MM.1S (cell line): Measurements from ENCODE around the gene WDFY3.

Experiments used
- DNase-seq: peaks from one replicate; pipeline ENCODE4 v3.0.0-alpha.2; 2015
- H2AFZ ChIP-seq: fragments of 300-600 bp; sonication (generic); 2 replicates; pipeline ENCODE4 v1.6.0; 2016; ENCODE audit warnings: antibody characterized with exemption, low read length
- H3F3A ChIP-seq: fragments of 300-600 bp; sonication (generic); 2 replicates; pipeline ENCODE4 v1.6.1; 2016; ENCODE audit warnings: mild to moderate bottlenecking, antibody characterized with exemption, low read length, moderate library complexity, mixed read lengths; ENCODE audit not compliant: insufficient read depth
- H3K27ac ChIP-seq: fragments of 300-600 bp; sonication (generic); 2 replicates; pipeline ENCODE4 v1.5.1; 2016; ENCODE audit warnings: mild to moderate bottlenecking, low read length
- H3K27me3 ChIP-seq: fragments of 300-600 bp; sonication (generic); replicated peaks from 2 replicates; pipeline ENCODE4 v1.6.0; 2016; ENCODE audit warnings: low read length; ENCODE audit not compliant: insufficient read depth
- H3K36me3 ChIP-seq: fragments of 300-600 bp; sonication (generic); replicated peaks from 2 replicates; pipeline ENCODE4 v1.6.1; 2016; ENCODE audit warnings: mild to moderate bottlenecking, low read length, mixed read lengths; ENCODE audit not compliant: insufficient read depth
- H3K4me1 ChIP-seq: fragments of 300-600 bp; sonication (generic); 2 replicates; pipeline ENCODE4 v1.6.1; 2016; ENCODE audit warnings: low read length, mixed read lengths
- H3K4me2 ChIP-seq: fragments of 300-600 bp; sonication (generic); 2 replicates; pipeline ENCODE4 v1.6.0; 2016; ENCODE audit warnings: low read depth, low read length
- H3K4me3 ChIP-seq: fragments of 300-600 bp; sonication (generic); 2 replicates; pipeline ENCODE4 v1.5.1; 2016; ENCODE audit warnings: low read length, mixed read lengths
- H3K79me2 ChIP-seq: fragments of 300-600 bp; sonication (generic); 2 replicates; pipeline ENCODE4 v1.6.1; 2016; ENCODE audit warnings: mixed run types, low read length, mixed read lengths
- H3K9ac ChIP-seq: fragments of 300-600 bp; sonication (generic); 2 replicates; pipeline ENCODE4 v1.6.1; 2016; ENCODE audit warnings: low read length, mixed read lengths
- H3K9me2 ChIP-seq: fragments of 300-600 bp; sonication (generic); replicated peaks from 2 replicates; pipeline ENCODE4 v1.6.1; 2016; ENCODE audit warnings: mild to moderate bottlenecking, low read length, mixed read lengths; ENCODE audit not compliant: insufficient read depth
- H3K9me3 ChIP-seq: fragments of 300-600 bp; sonication (generic); replicated peaks from 2 replicates; pipeline ENCODE4 v1.6.1; 2016; ENCODE audit warnings: mild to moderate bottlenecking, low read length, mixed read lengths; ENCODE audit not compliant: insufficient read depth
- H4K20me1 ChIP-seq: fragments of 300-600 bp; sonication (generic); 2 replicates; pipeline ENCODE4 v1.6.1; 2016; ENCODE audit warnings: mild to moderate bottlenecking, low read length, moderate library complexity, mixed read lengths; ENCODE audit not compliant: insufficient read depth
- EZH2 ChIP-seq: fragments of 300-600 bp; sonication (generic); optimal IDR thresholded peaks from 2 replicates; pipeline ENCODE3; 2017; ENCODE audit warnings: low read depth, mild to moderate bottlenecking, antibody characterized with exemption, low read length, mixed read lengths
- EZH2phosphoT487 ChIP-seq: fragments of 300-600 bp; sonication (generic); IDR thresholded peaks from 2 replicates; pipeline ENCODE4 v1.6.1; 2018; ENCODE audit warnings: antibody characterized with exemption, low read length
- TF ChIP-seq, protein P1 (sequence below): fragments of 300-600 bp; sonication (generic); IDR thresholded peaks from 2 replicates; pipeline ENCODE4 v1.5.1; 2016; ENCODE audit warnings: antibody characterized with exemption, low read length, mixed read lengths

WDFY3 gene

DNA sequence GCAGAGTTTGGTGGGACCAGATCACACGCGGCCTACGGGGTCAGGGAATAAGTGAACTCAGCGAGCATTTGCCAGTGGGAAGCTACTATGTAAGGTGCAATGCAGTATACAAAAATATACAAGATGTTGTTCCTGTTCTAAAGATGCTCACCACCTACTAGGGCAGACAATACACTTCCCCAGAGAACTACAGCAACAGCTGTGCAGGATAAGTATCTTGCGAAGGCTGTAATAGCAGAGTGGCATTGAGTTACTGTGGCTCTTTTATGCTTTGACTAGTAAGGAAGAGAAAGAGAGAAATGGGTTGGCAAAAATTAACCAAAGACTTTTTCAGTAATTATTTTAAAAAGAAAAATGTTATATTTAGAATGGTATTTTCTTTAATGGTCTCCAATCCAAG, 322.4 kb downstream of the WDFY3 start:
- Histone ChIP-seq H3K9ac (no peak overlapping the region), H3K27me3 (no peaks in the 10 kb centered on the region), H3K4me1 (peaks cover 10% of the 10 kb centered on the region), H4K20me1 (no peaks in the 10 kb centered on the region), H3K36me3 (no peaks in the 10 kb centered on the region), H3K4me2 (no peak overlapping the region), H3K9me3 (no peaks in the 10 kb centered on the region), H2AFZ (no peak overlapping the region), H3K4me3 (no peak overlapping the region), H3F3A (no peaks in the 10 kb centered on the region), H3K79me2 (no peaks in the 10 kb centered on the region), H3K9me2 (no peaks in the 10 kb centered on the region), H3K27ac (no peak overlapping the region)
- no peak for TF ChIP-seq EZH2phosphoT487
- TF ChIP-seq, protein P1, sequence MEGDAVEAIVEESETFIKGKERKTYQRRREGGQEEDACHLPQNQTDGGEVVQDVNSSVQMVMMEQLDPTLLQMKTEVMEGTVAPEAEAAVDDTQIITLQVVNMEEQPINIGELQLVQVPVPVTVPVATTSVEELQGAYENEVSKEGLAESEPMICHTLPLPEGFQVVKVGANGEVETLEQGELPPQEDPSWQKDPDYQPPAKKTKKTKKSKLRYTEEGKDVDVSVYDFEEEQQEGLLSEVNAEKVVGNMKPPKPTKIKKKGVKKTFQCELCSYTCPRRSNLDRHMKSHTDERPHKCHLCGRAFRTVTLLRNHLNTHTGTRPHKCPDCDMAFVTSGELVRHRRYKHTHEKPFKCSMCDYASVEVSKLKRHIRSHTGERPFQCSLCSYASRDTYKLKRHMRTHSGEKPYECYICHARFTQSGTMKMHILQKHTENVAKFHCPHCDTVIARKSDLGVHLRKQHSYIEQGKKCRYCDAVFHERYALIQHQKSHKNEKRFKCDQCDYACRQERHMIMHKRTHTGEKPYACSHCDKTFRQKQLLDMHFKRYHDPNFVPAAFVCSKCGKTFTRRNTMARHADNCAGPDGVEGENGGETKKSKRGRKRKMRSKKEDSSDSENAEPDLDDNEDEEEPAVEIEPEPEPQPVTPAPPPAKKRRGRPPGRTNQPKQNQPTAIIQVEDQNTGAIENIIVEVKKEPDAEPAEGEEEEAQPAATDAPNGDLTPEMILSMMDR, result no peak
- no peak for TF ChIP-seq EZH2
- DNase-seq, result no peak

GRCh38 chr4:84639145-84639544, 327.3 kb downstream of the WDFY3 start:
- Histone ChIP-seq H3K27me3 (no peaks in the 10 kb centered on the region), H3K4me3 (no peak overlapping the region), H3K4me1 (peaks cover 10% of the 10 kb centered on the region), H2AFZ (no peak overlapping the region), H3K9ac (no peak overlapping the region), H4K20me1 (no peaks in the 10 kb centered on the region), H3K9me2 (no peaks in the 10 kb centered on the region), H3K79me2 (no peaks in the 10 kb centered on the region), H3K27ac (peak overlapping the region; percentile 42; the same call in 1 of the 2 replicates), H3K4me2 (peak overlapping the region; percentile 19), H3K9me3 (no peaks in the 10 kb centered on the region), H3K36me3 (no peaks in the 10 kb centered on the region), H3F3A (no peaks in the 10 kb centered on the region)
- TF ChIP-seq, protein P1, result no peak
- TF ChIP-seq EZH2 (no peak), EZH2phosphoT487 (no peak)
- peak; percentile 52 for DNase-seq

- Histone ChIP-seq H3K36me3 (no peaks in the 10 kb centered on the region), H3K4me1 (peaks cover 10% of the 10 kb centered on the region), H3K4me3 (no peak overlapping the region), H3K9ac (no peak overlapping the region), H3K79me2 (no peaks in the 10 kb centered on the region), H3K9me2 (no peaks in the 10 kb centered on the region), H3K9me3 (no peaks in the 10 kb centered on the region), H3K27me3 (no peaks in the 10 kb centered on the region), H3K4me2 (no peak overlapping the region), H3F3A (no peaks in the 10 kb centered on the region), H3K27ac (no peak overlapping the region), H2AFZ (no peak overlapping the region), H4K20me1 (no peaks in the 10 kb centered on the region)
- DNase-seq, result no peak
- TF ChIP-seq, protein P1, result no peak
- TF ChIP-seq EZH2phosphoT487, result no peak
These were observed 328.4 kb downstream of the WDFY3 start for GRCh38 chr4:84638092-84638491.
